ENCODE data around the gene SRSF4. TPM values are rescaled to one million over a fixed set of nuclear protein-coding genes. Genes with fewer than 3 reads are reported as not detected.
A peak's percentile ranks its signal among the peaks of the same experiment; 100 is the strongest.

SRSF4 gene
- total and polyA plus RNA-seq, 2 of the 8 experiments (the other 6 are each of a cell fraction or from before 2014, with no cell fraction given): 34.9 to 86.5 TPM

- Histone ChIP-seq H3K36me3 (ENCODE audit: control insufficient read depth in 2 of 4, insufficient read depth in 4 of 4, low read length in 3 of 4) (no peaks in the 10 kb centered on the region), H3K4me2 (ENCODE audit: insufficient read depth in 1 of 2, low read depth in 2 of 2, low read length in 2 of 2) (peak overlapping the region in 1 of 2 experiments; percentile 16; a peak in 3 of 4 replicates), H3K79me1 (ENCODE audit: low read depth, low read length) (no peaks in the 10 kb centered on the region), H2BK120ac (replicated peaks; ENCODE audit: low read depth, low read length) (peak overlapping the region; percentile 88), H3K4me1 (replicated peaks in 1 of 4; ENCODE audit: control insufficient read depth in 3 of 4, insufficient read depth in 4 of 4, low read length in 3 of 4) (peaks cover 2 to 15% (median 4%) of the 10 kb centered on the region in 4 experiments; a peak in 6 of 7 replicates), H3K4ac (replicated peaks; ENCODE audit: insufficient read length, low read depth, low read length) (peak overlapping the region; percentile 64), H3K14ac (ENCODE audit: insufficient read length) (no peak overlapping the region), H4K8ac (ENCODE audit: extremely low read depth, insufficient read depth, low read length) (no peak overlapping the region), H2BK5ac (ENCODE audit: low read depth, low read length) (peak overlapping the region; percentile 96), H2AK5ac (ENCODE audit: low read depth, low read length) (peak overlapping the region; percentile 93), H3K23ac (ENCODE audit: insufficient read length) (no peak overlapping the region), H2BK15ac (ENCODE audit: low read length) (no peak overlapping the region), H2AFZ (ENCODE audit: low read length) (no peak overlapping the region), H2BK20ac (ENCODE audit: low read length) (peak overlapping the region; percentile 89; the same call in 1 of the 2 replicates), H3K4me3 (ENCODE audit: extremely low read depth in 1 of 4, insufficient read depth in 2 of 4, low read depth in 3 of 4, low read length in 4 of 4) (no peak overlapping the region), H3K27ac (ENCODE audit: low read depth, low read length) (no peak overlapping the region), H4K5ac (ENCODE audit: insufficient read length, low read depth, low read length) (no peak overlapping the region), H4K91ac (replicated peaks; ENCODE audit: insufficient read length, low read length) (peak overlapping the region; percentile 83), H3K9me3 (ENCODE audit: insufficient read depth in 2 of 2, low read depth in 1 of 2, low read length in 1 of 2) (no peaks in the 10 kb centered on the region), H3K27me3 (replicated peaks in 1 of 4; ENCODE audit: control insufficient read depth in 3 of 4, extremely low read depth in 1 of 4, insufficient read depth in 3 of 4, low read length in 3 of 4) (no peaks in the 10 kb centered on the region), H3K9ac (replicated peaks in 1 of 4; ENCODE audit: extremely low read depth in 1 of 4, low read depth in 3 of 4, low read length in 3 of 4) (no peak overlapping the region), H3K18ac (ENCODE audit: extremely low read depth, low read length) (peak overlapping the region; percentile 93), H2BK12ac (ENCODE audit: low read depth, low read length) (peak overlapping the region; percentile 98), H4K20me1 (replicated peaks in 1 of 2; ENCODE audit: control insufficient read depth in 1 of 2, insufficient read depth in 2 of 2, low read length in 2 of 2) (no peaks in the 10 kb centered on the region), H3K79me2 (ENCODE audit: control insufficient read depth in 1 of 2, insufficient read depth in 2 of 2, low read length in 2 of 2) (peaks cover 0 to under 1% of the 10 kb centered on the region in 2 experiments; a peak in 3 of 4 replicates), H3K23me2 (ENCODE audit: low read depth, low read length) (0 out of 2 replicates have a peak, but pooled peaks cover 1% of the 10 kb centered on the region), H3K56ac (replicated peaks; ENCODE audit: insufficient read length, low read depth, low read length) (no peak overlapping the region)
- CTCF ChIA-PET (ENCODE audit: partially characterized antibody): interaction anchor here (1.2 to 3.5 kb wide), 4 partner anchors 9 to 65 kb away, joined by 4 to 21 read pairs (median 11); no protein-coding TSS in a partner anchor
- FAIRE-seq: no peak
- no peak for DNase-seq (ENCODE audit: low read depth in 1 of 2, low spot score in 2 of 2)
- POLR2A ChIA-PET (ENCODE audit: partially characterized antibody): interaction anchor here (0.9 to 3.8 kb wide), 9 partner anchors 11 to 302 kb away, joined by 3 to 28 read pairs (median 4); partner anchors contain the start of genes EPB41 and TMEM200B
- WGBS, 2 experiments (ENCODE audit: extremely low coverage in 1 of 2, insufficient coverage in 1 of 2, insufficient read length in 1 of 2, insufficient replicate concordance in 2 of 2, low coverage in 1 of 2, low lambda C conversion rate in 2 of 2, missing lambda C conversion rate in 1 of 2): 72% methylated on average over 3 of the region's 3 CpGs; no CpG with 5 or more reads in 1 of the 2 experiments
- TF ChIP-seq CEBPB (IDR thresholded peaks at IDR 0.05; ENCODE audit: low read depth, low read length) (no peak), EGR1 (IDR thresholded peaks at IDR 0.05; ENCODE audit: borderline replicate concordance, low read depth, low read length) (no peak), HDAC6 (IDR thresholded peaks at IDR 0.05; ENCODE audit: low read depth, low read length) (no peak), RNF2 (IDR thresholded peaks at IDR 0.05; ENCODE audit: borderline replicate concordance, low read depth, low read length, missing control alignments, poor library complexity, severe bottlenecking) (no peak), JUND (IDR thresholded peaks at IDR 0.05; ENCODE audit: low read length) (no peak), MAFK (IDR thresholded peaks at IDR 0.05; ENCODE audit: low read depth, low read length) (no peak), GABPA (IDR thresholded peaks at IDR 0.05; ENCODE audit: borderline replicate concordance, insufficient read depth, low read length) (no peak), CREB1 (IDR thresholded peaks at IDR 0.05) (no peak), TAF1 (IDR thresholded peaks at IDR 0.05; ENCODE audit: low read depth, low read length) (no peak), SAP30 (IDR thresholded peaks at IDR 0.05; ENCODE audit: insufficient read depth, insufficient replicate concordance, low read length) (no peak), YY1 (IDR thresholded peaks at IDR 0.05; ENCODE audit: low read depth, low read length) (no peak), KDM5A (IDR thresholded peaks at IDR 0.05; ENCODE audit: low read length) (no peak)
- TF ChIP-seq, protein P1, sequence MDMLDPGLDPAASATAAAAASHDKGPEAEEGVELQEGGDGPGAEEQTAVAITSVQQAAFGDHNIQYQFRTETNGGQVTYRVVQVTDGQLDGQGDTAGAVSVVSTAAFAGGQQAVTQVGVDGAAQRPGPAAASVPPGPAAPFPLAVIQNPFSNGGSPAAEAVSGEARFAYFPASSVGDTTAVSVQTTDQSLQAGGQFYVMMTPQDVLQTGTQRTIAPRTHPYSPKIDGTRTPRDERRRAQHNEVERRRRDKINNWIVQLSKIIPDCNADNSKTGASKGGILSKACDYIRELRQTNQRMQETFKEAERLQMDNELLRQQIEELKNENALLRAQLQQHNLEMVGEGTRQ (IDR thresholded peaks at IDR 0.05; ENCODE audit: low read length): no peak
Measured at GRCh38 chr1:29186252-29186651, 4.6 kb upstream of the SRSF4 start.

Measured in H1 (cell line).